ENCODE results near the gene ZNF768. TPM values are rescaled to one million over a fixed set of nuclear protein-coding genes. Genes with fewer than 3 reads are reported as not detected.
"Not testable (repeated sequence)": the region's sequence is repeated elsewhere in the genome, so short reads cannot be mapped to it uniquely, and the experiment has no call there.

Gene ZNF768
- polyA plus RNA-seq, 1 experiment = 17.2 TPM

DNA sequence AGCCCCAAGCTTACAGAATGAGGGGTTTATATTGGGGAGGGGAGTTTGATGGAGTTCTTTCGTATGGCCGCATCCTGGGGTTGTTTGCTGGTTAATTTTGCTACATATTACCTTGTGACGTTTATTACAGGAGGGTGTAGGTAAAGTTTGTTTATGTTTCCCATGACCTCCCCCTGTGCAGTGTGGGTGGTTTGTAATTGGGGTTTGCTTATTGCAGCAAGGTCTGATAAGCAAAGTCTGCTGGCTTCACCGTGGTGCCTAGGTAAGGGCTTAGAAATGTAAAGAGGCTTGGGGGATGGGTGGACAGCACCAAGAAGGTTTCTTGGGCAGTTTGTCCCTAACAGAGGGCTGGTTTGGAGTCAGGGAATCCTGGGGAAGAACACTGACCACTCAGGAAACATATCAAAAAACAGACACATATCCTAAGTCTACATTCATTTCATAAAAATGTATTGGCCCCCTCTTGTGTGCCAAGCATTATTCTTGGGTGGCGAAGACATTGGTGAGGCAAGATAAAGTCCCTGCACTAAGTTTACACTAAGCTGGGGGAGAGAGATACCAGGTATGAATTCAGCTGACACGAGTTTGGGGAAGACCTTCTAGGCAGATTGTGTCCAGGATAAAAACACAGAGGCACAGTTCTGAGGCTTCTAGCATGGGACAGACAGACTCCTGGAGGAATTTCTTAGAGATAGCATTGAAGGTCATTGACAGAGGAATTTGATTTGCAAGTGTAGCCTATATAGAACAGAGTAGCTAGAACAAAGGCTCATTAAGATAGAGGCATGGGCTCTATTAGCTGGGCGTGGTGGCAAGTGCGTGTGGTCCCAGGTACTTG, 22.3 kb upstream of the ZNF768 start:
- CTCF ChIA-PET = no interaction called here
- no peak for DNase-seq (ENCODE audit: low read depth)
- Histone ChIP-seq H3K4me3 (ENCODE audit: low read depth, low read length) (no peak overlapping the region), H3K36me3 (ENCODE audit: control insufficient read depth, insufficient read depth, low read length) (peaks cover 4% of the 10 kb centered on the region; the same call in 1 of the 2 replicates), H3K27me3 (ENCODE audit: control insufficient read depth, insufficient read depth, low read length) (no peaks in the 10 kb centered on the region)
- POLR2A ChIA-PET = interaction anchor here (0.6 kb wide), 1 partner anchor 175 kb away, joined by 5 read pairs; no protein-coding TSS in a partner anchor
- TF ChIP-seq, protein P1, sequence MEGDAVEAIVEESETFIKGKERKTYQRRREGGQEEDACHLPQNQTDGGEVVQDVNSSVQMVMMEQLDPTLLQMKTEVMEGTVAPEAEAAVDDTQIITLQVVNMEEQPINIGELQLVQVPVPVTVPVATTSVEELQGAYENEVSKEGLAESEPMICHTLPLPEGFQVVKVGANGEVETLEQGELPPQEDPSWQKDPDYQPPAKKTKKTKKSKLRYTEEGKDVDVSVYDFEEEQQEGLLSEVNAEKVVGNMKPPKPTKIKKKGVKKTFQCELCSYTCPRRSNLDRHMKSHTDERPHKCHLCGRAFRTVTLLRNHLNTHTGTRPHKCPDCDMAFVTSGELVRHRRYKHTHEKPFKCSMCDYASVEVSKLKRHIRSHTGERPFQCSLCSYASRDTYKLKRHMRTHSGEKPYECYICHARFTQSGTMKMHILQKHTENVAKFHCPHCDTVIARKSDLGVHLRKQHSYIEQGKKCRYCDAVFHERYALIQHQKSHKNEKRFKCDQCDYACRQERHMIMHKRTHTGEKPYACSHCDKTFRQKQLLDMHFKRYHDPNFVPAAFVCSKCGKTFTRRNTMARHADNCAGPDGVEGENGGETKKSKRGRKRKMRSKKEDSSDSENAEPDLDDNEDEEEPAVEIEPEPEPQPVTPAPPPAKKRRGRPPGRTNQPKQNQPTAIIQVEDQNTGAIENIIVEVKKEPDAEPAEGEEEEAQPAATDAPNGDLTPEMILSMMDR (IDR thresholded peaks at IDR 0.05; ENCODE audit: insufficient read depth, low read depth, low read length) = no peak

DNA sequence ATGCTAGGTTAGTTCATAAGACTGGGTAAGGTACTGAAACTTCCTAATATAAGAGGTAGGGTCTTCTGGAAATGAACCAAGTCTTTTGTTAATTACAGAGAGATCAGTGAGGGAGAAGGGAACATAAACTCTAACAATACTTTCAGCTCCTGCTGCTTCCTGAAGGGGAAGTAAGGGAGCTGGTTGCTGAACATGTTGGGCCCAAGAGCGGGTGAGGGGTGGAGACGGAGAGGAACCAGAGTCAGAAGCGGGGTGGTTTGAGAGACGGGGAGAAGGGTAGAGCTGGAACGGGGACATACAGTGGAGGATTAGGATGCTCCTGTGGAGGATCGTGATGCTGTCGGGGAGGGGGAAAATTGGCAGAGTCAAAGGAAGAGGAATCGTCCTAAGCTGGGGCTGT, 19.7 kb upstream of the ZNF768 start:
- no peak overlapping the region for H3K4me3 ChIP-seq (ENCODE audit: low read depth, low read length)
- ChIA-PET CTCF (interaction anchor here (1.0 to 1.4 kb wide), 2 partner anchors 10 to 11 kb away, joined by 3 to 5 read pairs; partner anchors contain the start of gene ZNF747), POLR2A (no interaction called here)
- TF ChIP-seq, protein P1 (IDR thresholded peaks at IDR 0.05; ENCODE audit: insufficient read depth, low read depth, low read length) = no peak
- no peaks in the 10 kb centered on the region for H3K36me3 ChIP-seq (ENCODE audit: control insufficient read depth, insufficient read depth, low read length)
- H3K27me3 ChIP-seq (ENCODE audit: control insufficient read depth, insufficient read depth, low read length) = no peaks in the 10 kb centered on the region
- no peak for DNase-seq (ENCODE audit: low read depth)

GRCh38 chr16:30543067-30543466, 16.7 kb upstream of the ZNF768 start:
- H3K27me3 ChIP-seq (ENCODE audit: control insufficient read depth, insufficient read depth, low read length) = no peaks in the 10 kb centered on the region
- TF ChIP-seq, protein P1 (IDR thresholded peaks at IDR 0.05; ENCODE audit: insufficient read depth, low read depth, low read length) = no peak
- CTCF ChIA-PET = interaction anchor here (0.6 to 1.2 kb wide), 3 partner anchors 9 to 114 kb away, joined by 3 to 4 read pairs (median 3); no protein-coding TSS in a partner anchor
- no peak overlapping the region for H3K4me3 ChIP-seq (ENCODE audit: low read depth, low read length)
- POLR2A ChIA-PET = no interaction called here
- H3K36me3 ChIP-seq (ENCODE audit: control insufficient read depth, insufficient read depth, low read length) = peaks cover 2% of the 10 kb centered on the region; the same call in 1 of the 2 replicates
- no peak for DNase-seq (ENCODE audit: low read depth)

DNA sequence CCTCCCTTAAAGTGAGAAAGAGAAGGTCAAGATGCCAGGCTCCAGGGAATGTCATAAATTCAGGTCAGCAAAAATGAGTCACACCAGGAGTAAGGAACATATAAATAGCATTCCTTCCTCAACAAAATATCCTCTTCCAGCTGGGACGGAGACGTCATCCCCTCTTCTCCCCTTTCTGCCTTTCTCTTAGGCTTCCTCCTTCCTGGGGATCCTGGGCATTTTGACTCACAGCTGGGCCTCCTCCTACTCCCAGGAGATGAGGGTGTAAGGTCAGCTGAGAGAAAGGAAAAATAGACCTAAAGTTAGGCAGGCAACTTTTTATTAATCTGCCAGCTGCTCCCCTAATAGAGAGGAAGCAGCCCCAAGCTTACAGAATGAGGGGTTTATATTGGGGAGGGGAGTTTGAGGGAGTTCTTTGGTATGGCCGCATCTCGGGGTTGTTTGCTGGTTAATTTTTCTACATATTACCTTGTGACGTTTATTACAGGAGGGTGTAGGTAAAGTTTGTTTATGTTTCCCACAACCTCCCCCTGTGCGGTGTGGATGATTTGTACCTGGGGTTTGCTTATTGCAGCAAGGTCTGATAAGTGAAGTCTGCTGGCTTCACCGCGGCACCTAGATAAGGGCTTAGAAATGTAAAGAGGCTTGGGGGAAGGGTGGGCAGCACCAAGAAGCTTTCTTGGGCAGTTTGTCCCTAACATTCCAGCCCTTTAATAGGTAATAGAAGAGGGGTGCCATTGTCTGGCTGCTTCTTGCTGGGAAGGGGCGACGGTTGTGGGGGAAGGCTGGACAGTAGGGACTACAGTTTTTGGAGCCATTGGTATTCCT, 15.3 kb upstream of the ZNF768 start:
- no peak overlapping the region for H3K4me3 ChIP-seq (ENCODE audit: low read depth, low read length)
- TF ChIP-seq, protein P1 (IDR thresholded peaks at IDR 0.05; ENCODE audit: insufficient read depth, low read depth, low read length) = no peak
- POLR2A ChIA-PET = interaction anchor here (0.7 kb wide), 1 partner anchor 53 kb away, joined by 14 read pairs; no protein-coding TSS in a partner anchor
- no peaks in the 10 kb centered on the region for H3K27me3 ChIP-seq (ENCODE audit: control insufficient read depth, insufficient read depth, low read length)
- CTCF ChIA-PET = interaction anchor here (0.6 to 1.2 kb wide), 4 partner anchors 16 to 919 kb away, joined by 3 to 9 read pairs (median 3); partner anchors contain the start of gene ZNF764
- H3K36me3 ChIP-seq (ENCODE audit: control insufficient read depth, insufficient read depth, low read length) = peaks cover 2% of the 10 kb centered on the region; the same call in 1 of the 2 replicates
- no peak for DNase-seq (ENCODE audit: low read depth)

DNA sequence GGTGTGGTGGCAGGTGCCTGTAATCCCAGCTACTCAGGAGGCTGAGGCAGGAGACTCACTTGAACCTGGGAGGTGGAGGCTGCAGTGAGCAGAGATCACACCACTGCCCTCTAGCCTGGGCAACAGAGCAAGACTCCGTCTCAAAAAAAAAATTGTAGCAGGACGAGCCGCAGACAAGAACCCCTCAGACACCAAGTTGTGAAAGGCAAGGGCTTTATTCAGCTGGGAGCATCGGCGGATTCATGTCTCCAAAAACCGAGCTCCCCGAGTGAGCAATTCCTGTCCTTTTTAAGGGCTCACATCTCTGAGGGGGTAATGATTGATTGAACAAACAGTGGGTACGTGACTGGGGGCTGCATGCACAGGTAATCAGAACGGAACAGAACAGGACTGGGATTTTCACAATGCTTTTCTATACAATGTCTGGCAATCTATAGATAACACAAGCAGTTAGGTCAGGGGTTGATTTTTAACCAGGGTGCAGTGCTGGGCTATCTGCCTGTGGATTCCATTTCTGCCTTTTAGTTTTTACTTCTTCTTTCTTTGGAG, 14.6 kb upstream of the ZNF768 start:
- H3K4me3 ChIP-seq (ENCODE audit: low read depth, low read length); H3K36me3 ChIP-seq (ENCODE audit: control insufficient read depth, insufficient read depth, low read length); DNase-seq (ENCODE audit: low read depth); H3K27me3 ChIP-seq (ENCODE audit: control insufficient read depth, insufficient read depth, low read length): not testable (repeated sequence)
- ChIA-PET POLR2A (interaction anchor here (0.7 kb wide), 1 partner anchor 54 kb away, joined by 14 read pairs; no protein-coding TSS in a partner anchor), CTCF (interaction anchor here (0.6 to 1.2 kb wide), 4 partner anchors 17 to 919 kb away, joined by 3 to 9 read pairs (median 3); partner anchors contain the start of gene ZNF764)

DNA sequence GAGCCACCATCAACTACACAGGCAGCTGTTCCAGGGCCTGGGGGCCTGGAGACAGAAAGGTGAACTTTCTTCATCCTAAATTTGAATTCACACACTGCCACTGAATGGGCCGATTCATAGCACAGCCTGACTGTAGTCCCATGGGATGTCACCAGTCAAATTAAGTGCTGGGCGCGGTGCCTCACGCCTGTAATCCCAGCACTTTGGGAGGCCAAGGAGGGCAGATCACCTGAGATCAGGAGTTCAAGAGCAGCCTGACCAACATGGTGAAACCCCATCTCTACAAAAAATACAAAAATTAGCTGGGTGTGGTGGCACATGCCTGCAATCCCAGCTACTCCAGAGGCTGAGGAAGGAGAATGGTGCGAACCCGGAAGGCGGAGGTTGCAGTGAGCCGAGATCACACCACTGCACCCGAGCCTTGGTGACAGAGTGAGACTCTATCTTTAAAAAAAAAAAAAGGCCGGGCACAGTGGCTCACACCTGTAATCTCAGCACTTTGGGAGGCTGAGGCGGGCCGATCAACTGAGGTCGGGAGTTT, 13.7 kb upstream of the ZNF768 start:
- CTCF ChIA-PET; H3K4me3 ChIP-seq (ENCODE audit: low read depth, low read length); POLR2A ChIA-PET; H3K36me3 ChIP-seq (ENCODE audit: control insufficient read depth, insufficient read depth, low read length); H3K27me3 ChIP-seq (ENCODE audit: control insufficient read depth, insufficient read depth, low read length); DNase-seq (ENCODE audit: low read depth): not testable (repeated sequence)

All from BJ (cell line).